ENCODE data around the gene CCR6.

- TF ChIP-seq SMC3 (IDR thresholded peaks at IDR 0.05; ENCODE audit: low read length) (no peak), MYC (CRISPR knock-in tag; IDR thresholded peaks at IDR 0.05; ENCODE audit: borderline replicate concordance) (no peak), ZNF121 (CRISPR knock-in tag; IDR thresholded peaks at IDR 0.05) (no peak), TAF15 (IDR thresholded peaks at IDR 0.05; ENCODE audit: low read depth, low read length, poor library complexity, severe bottlenecking) (no peak), HCFC1 (IDR thresholded peaks at IDR 0.05; ENCODE audit: low read depth, low read length) (no peak), SIN3B (IDR thresholded peaks at IDR 0.05; ENCODE audit: low read length) (no peak)
- TF ChIP-seq, protein P1, sequence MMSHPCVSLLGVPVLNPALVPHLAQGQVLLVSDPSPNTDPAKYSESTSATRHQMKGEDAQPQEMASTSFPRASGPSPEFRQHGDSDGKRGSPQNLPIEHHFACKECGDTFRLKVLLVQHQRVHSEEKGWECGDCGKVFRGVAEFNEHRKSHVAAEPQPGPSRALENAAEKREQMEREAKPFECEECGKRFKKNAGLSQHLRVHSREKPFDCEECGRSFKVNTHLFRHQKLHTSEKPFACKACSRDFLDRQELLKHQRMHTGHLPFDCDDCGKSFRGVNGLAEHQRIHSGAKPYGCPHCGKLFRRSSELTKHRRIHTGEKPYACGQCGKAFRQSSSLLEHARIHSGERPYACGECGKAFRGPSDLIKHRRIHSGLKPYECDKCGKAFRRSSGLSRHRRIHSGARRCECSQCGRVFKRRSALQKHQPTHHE (CRISPR knock-in tag; IDR thresholded peaks at IDR 0.05; ENCODE audit: borderline replicate concordance), result no peak
- TF ChIP-seq, protein P2, sequence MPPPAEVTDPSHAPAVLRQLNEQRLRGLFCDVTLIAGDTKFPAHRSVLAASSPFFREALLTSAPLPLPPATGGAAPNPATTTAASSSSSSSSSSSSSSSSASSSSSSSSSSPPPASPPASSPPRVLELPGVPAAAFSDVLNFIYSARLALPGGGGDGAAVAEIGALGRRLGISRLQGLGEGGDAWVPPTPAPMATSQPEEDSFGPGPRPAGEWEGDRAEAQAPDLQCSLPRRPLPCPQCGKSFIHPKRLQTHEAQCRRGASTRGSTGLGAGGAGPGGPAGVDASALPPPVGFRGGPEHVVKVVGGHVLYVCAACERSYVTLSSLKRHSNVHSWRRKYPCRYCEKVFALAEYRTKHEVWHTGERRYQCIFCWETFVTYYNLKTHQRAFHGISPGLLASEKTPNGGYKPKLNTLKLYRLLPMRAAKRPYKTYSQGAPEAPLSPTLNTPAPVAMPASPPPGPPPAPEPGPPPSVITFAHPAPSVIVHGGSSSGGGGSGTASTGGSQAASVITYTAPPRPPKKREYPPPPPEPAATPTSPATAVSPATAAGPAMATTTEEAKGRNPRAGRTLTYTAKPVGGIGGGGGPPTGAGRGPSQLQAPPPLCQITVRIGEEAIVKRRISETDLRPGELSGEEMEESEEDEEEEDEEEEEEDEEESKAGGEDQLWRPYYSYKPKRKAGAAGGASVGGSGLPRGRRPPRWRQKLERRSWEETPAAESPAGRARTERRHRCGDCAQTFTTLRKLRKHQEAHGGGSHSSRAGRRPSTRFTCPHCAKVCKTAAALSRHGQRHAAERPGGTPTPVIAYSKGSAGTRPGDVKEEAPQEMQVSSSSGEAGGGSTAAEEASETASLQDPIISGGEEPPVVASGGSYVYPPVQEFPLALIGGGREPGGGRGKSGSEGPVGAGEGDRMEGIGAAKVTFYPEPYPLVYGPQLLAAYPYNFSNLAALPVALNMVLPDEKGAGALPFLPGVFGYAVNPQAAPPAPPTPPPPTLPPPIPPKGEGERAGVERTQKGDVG (CRISPR knock-in tag; IDR thresholded peaks at IDR 0.05; ENCODE audit: borderline replicate concordance), result no peak
These were observed 40.6 kb downstream of the CCR6 start for GRCh38 chr6:167163476-167164011.

Data from HepG2 (cell line).